Liver (tissue), 3 donors: ENCODE measurements around the gene ERBB4.

Experiments used
- ATF3 ChIP-seq: IDR thresholded peaks from 2 replicates; pipeline ENCODE4 v1.6.1; 2016; ENCODE audit warnings: antibody characterized with exemption
- CTCF ChIP-seq: fragments of 150-350 bp; IDR thresholded peaks from 2 replicates; pipeline ENCODE4 v1.5.1; 2017; ENCODE audit warnings: improper control_type of control experiment, low read depth, low read length; ENCODE audit not compliant: missing input control
- HNF4A ChIP-seq, 2 donors: conservative IDR thresholded peaks; 2 replicates each; pipeline ENCODE4 v1.6.1; 2016; ENCODE audit warnings: antibody characterized with exemption in 2 of 2, mild to moderate bottlenecking in 2 of 2
- JUND ChIP-seq, 2 donors: IDR thresholded peaks; 2 replicates each; pipeline ENCODE4 v1.6.1; 2016; ENCODE audit warnings: antibody characterized with exemption in 2 of 2
- MAX ChIP-seq: IDR thresholded peaks from 2 replicates; pipeline ENCODE4 v1.6.1; 2016; ENCODE audit warnings: antibody characterized with exemption
- NR2F2 ChIP-seq: IDR thresholded peaks from 2 replicates; pipeline ENCODE4 v1.6.1; 2016; ENCODE audit warnings: antibody characterized with exemption
- RAD21 ChIP-seq, 2 donors: IDR thresholded peaks; 2 replicates each; pipeline ENCODE4 v1.6.1; 2016; ENCODE audit warnings: antibody characterized with exemption in 2 of 2, mild to moderate bottlenecking in 2 of 2
- TAF1 ChIP-seq: conservative IDR thresholded peaks from 2 replicates; pipeline ENCODE4 v1.6.1; 2016; ENCODE audit warnings: antibody characterized with exemption, mild to moderate bottlenecking
- ZBTB33 ChIP-seq: IDR thresholded peaks from 2 replicates; pipeline ENCODE4 v1.6.1; 2016; ENCODE audit warnings: antibody characterized with exemption
- TF ChIP-seq, protein P1 (sequence below): IDR thresholded peaks from 2 replicates; pipeline ENCODE4 v1.6.1; 2016; ENCODE audit warnings: antibody characterized with exemption, mild to moderate bottlenecking
- donor health status: healthy.
- donor health status: healthy.

- no peak for TF ChIP-seq CTCF
- TF ChIP-seq ATF3 = no peak
- no peak for TF ChIP-seq HNF4A (conservative IDR thresholded peaks at IDR 0.05)
- no peak for TF ChIP-seq TAF1
- TF ChIP-seq MAX = no peak
- TF ChIP-seq RAD21 (IDR thresholded peaks at IDR 0.05) = no peak
- no peak for TF ChIP-seq ZBTB33
- TF ChIP-seq, protein P1, sequence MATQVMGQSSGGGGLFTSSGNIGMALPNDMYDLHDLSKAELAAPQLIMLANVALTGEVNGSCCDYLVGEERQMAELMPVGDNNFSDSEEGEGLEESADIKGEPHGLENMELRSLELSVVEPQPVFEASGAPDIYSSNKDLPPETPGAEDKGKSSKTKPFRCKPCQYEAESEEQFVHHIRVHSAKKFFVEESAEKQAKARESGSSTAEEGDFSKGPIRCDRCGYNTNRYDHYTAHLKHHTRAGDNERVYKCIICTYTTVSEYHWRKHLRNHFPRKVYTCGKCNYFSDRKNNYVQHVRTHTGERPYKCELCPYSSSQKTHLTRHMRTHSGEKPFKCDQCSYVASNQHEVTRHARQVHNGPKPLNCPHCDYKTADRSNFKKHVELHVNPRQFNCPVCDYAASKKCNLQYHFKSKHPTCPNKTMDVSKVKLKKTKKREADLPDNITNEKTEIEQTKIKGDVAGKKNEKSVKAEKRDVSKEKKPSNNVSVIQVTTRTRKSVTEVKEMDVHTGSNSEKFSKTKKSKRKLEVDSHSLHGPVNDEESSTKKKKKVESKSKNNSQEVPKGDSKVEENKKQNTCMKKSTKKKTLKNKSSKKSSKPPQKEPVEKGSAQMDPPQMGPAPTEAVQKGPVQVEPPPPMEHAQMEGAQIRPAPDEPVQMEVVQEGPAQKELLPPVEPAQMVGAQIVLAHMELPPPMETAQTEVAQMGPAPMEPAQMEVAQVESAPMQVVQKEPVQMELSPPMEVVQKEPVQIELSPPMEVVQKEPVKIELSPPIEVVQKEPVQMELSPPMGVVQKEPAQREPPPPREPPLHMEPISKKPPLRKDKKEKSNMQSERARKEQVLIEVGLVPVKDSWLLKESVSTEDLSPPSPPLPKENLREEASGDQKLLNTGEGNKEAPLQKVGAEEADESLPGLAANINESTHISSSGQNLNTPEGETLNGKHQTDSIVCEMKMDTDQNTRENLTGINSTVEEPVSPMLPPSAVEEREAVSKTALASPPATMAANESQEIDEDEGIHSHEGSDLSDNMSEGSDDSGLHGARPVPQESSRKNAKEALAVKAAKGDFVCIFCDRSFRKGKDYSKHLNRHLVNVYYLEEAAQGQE = no peak
- TF ChIP-seq NR2F2 = no peak
- no peak for TF ChIP-seq JUND (IDR thresholded peaks at IDR 0.05)
These were observed 380.5 kb downstream of the ERBB4 start for GRCh38 chr2:212158081-212158480.
